ENCODE data around the gene TEN1. TPM values are rescaled to one million over a fixed set of nuclear protein-coding genes. Genes with fewer than 3 reads are reported as not detected.

Gene TEN1
- total RNA-seq, 1 experiment from 2014 or later = 18.9 TPM

DNA sequence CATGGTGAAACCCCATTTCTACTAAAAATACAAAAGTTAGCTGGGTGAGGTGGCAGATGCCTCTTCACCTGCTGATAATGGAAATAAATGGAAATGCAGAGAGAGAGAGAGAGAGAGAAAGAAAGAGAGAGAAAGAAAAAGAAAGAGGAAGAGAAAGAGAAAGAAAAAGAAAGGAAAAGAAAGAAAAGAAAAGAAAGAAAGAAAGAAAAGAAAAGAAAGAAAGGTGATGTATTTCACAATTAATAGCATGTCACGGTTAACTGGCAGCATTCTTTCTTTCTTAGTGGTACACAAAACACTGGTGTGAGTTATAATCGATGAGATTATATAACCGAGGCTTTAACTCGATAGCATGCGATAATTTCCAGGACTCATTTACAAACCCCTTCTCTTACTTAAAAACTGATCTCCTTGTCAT, 3.3 kb upstream of the TEN1 start:
- DNase-seq (ENCODE audit: extremely low read depth, low read depth) = no peak

DNA sequence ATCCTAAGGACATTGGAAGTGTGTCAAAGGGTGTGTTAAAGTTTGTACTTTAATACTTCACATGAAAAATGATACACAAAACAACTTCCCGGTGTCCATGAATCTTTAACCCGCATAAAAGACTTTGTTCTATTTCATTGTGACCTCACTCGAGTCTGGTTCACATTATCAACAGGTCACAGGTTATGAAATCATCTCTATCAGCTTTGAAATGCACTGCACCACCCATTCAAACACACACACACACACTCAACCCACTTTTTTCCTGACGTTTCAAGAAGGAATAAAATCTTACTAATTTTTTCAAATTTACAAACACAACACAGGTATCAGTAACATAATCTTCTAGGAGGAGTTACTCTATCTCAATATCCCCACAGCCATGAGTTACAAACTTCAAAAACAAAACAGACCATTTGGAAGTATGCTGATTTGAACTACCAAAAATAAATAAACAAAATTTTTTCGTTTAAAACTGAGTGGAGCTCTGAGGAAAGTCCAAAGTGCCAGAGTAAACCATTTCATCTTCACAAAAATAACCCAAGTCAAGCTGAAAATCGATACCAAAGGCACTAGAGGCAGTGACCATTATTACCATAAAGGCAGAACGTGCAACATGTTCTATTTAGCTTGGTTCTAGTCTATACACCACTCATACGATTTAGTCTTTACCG, 2.7 kb upstream of the TEN1 start:
- no peak for DNase-seq (ENCODE audit: extremely low read depth, low read depth)

DNA sequence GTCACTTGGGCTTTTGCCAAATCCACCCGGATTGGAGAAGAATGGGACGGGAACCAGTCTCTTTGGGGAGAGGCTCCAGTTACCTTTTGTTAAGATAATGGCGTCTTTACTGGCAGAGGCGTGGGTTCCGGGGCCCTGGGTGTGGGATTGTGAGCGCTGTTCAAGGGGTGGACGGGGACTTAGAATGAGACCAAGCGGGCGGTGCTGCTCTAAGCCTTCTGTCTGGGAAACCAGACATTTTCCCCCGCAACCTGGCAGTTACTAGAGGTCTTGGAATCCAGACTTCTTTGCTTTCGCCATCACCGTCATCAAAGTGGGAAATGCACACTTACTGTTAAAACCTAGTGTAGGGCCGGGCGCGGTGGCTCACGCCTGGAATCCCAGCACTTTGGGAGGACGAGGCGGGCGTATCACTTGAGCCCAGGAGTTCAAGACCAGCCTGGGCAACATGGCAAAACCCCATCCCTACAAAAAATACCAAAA, 706 bp downstream of the TEN1 start:
- DNase-seq (ENCODE audit: extremely low read depth, low read depth) = peak; percentile 33

DNA sequence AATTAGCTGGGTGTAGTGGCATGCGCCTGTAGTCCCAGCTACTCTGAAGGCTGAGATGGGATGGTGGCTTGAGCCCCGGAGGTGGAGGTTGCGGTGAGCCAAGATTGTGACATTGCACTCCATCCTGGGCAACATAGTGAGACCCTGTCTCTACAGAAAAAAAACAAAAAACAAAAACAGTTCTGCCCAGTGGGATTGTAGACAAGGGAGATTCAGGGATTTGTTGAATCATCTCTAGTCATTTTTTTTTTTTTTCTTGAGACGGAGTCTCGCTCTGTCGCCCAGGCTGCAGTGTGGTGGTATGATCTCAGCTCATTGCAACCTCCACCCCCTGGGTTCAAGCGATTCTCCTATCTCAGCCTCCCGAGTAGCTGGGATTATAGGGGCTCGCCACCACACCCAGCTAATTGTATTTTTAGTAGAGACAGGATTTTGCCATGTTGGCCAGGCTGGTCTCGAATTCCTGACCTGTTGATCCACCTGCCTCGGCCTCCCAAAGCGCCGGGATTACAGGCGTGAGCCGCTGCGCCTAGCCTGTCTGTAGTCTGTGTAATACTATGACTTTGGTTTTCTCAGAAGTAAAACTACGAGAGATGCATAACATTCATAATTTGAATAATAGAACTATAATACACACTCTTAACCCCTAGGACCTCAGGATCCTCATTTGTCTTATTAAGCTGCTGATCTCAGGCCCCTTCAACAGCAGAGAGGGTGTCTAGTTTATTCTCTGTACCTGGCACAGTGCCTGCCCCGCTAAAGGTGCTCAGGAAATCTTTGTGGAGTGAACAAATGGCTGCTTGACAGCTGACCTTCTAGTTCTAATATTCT, 1.4 kb downstream of the TEN1 start:
- no peak for DNase-seq (ENCODE audit: extremely low read depth, low read depth)

DNA sequence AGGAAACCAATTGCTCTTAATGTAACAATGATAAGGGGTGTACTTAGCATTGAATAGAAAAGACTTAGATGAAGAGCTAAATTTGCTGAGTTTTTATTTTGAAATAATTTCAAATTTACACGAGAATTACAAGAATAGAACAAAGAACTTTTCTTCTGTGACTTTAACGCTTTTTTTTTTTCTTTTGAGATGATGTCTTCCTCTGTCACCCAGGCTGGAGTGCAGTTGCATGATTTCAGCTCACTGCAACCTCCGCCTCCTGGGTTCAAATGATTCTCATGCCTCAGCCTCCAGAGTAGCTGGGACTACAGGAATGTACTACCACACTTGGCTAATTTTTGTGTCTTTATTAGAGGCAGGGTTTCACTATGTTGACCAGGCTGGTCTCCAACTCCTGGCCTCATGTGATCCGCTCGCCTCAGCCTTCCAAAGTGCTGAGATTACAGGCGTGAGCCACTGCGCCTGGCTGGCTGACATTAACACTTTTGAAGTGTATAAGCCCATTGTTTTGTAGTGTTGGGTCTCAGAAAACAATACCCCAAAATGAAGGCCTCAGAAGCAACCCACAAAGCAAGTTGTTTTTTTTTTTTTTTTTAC, 2.1 kb downstream of the TEN1 start:
- DNase-seq (ENCODE audit: extremely low read depth, low read depth) = no peak

DNA sequence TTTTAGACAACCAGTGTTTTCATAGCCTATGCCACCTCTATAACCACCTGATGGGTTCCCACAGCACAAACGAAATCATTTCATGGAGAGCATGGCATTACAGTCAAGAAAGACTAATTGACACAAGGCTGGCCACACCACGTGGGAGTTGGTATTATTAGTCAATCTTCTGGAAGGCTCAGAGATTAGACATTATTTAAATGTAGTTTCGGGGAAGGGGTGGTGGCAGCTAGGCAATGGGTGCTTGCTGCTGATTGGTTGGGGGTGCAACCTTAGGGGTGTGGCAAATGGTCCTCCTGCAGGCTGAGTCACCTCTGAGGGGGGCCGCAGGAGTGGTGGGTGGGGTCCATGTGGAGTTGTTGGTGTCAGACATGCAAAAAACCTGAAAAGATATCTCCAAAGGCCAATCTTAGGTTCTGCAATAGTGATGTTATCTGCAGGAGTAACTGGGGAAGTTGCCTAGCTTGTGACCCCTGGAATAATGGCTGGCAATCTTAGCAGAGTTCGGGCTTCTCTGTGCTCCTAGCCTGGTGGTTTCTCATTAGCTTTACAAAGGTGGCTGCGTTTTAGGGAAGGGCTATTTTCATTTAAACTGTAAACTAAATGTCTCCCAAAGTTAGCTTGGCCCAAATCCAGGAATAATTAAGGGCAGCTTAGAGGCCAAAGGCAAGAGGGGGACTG, 4.6 kb downstream of the TEN1 start:
- no peak for DNase-seq (ENCODE audit: extremely low read depth, low read depth)

DNA sequence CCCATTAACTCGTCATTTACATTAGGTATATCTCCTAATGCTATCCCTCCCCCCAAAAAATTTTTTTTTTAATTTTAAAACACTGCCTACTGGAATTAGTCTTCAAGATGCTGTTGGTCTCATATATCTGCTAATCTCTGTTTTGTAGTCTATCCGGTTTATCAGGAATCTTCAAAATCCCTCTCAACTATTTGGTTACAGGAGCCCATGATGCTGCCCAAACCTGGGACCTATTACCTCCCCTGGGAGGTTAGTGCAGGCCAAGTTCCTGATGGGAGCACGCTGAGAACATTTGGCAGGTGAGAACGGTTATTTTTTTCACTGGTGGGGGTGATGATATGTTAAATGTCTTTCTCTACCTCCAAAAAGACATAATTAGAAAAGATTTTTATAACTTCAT, 6.9 kb downstream of the TEN1 start:
- DNase-seq (ENCODE audit: extremely low read depth, low read depth) = no peak

DNA sequence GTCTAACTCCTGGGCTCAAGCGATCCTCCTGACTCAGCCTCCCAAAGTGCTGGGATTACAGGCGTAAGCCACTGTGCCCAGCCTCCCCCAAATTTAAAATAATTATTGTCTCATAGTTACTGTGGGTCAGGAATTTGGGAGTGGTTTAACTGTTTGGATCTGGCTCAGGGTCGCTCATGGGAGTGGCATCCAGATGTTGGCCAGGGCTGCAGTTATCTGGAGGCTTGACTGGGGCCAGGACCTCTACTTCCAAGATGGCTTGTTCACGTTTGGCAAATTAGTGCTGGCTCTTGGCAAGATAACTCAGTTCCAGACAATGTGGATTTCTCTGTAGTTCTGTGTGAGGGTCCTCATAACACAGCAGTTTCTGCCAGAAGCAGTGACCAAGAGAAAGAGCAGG, 8.0 kb downstream of the TEN1 start:
- no peak for DNase-seq (ENCODE audit: extremely low read depth, low read depth)

DNA sequence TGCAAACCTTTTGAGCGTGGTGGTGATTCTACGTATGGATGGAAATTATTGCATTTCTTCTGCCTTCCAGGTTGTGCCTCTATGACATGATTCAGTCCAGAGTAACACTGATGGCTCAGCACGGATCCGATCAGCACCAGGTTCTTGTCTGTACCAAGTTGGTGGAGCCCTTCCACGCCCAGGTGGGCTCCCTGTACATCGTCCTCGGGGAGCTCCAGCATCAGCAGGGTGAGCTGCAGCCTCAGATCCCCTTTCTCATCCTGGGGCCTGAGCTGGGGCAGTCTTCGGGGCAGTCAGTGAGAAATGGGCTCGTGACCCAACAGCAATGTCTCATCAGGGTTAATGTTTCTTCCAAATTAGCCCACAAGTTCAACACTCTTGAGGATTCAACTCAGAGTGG, 12.4 kb downstream of the TEN1 start:
- DNase-seq (ENCODE audit: extremely low read depth, low read depth) = no peak

DNA sequence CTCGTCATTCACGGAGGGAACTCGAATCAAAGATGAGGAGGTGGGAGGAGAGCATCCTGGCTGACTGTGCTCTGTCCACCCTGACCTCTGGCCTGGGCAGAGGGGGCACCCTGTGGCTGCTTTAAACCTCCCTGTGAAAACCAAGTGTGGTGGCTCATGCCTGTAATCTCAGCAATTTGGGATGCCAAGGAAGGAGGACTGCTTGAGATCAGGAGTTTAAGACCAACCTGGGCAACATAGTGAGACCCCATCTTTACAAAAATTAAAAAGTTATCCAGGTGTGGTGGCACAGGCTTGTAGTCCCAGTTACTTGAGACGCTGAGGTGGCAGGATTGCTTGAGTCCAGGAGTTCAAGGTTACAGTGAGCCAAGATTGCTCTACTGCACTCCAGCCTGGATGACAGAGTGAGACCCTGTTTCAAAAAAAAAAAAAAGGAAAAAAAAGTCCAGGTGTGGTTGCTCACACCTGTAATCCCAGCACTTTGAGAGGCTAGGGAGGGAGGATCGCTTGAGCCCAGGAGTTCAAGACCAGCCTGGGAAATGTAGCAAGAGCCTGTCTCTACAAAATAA, 15.8 kb downstream of the TEN1 start:
- DNase-seq (ENCODE audit: extremely low read depth, low read depth) = no peak

DNA sequence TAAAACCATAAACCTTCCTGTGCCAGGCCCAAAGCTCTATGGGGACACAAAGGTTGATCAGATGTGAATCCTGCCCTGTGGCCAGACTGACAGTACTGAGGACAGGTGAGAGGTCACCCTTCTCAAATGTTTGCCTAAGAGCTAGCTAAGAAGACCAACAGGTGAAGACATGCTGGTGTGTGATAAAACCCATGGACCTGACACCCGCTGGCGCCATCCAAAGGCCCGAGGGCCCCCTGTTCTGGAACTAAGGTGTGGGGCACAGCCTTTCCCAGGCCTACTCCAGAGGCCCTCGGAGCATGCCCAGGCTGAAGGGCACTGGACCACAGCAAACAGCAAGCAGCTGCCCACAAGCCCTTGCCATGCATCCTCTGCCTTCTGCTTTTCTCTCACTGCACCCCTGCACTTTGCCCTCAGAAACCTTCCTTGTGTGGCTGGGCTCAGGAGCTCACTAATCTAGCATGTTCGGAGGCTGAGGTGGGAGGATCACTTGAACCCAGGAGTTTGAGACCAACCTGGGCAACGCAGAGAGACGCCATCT, 16.4 kb downstream of the TEN1 start:
- no peak for DNase-seq (ENCODE audit: extremely low read depth, low read depth)

DNA sequence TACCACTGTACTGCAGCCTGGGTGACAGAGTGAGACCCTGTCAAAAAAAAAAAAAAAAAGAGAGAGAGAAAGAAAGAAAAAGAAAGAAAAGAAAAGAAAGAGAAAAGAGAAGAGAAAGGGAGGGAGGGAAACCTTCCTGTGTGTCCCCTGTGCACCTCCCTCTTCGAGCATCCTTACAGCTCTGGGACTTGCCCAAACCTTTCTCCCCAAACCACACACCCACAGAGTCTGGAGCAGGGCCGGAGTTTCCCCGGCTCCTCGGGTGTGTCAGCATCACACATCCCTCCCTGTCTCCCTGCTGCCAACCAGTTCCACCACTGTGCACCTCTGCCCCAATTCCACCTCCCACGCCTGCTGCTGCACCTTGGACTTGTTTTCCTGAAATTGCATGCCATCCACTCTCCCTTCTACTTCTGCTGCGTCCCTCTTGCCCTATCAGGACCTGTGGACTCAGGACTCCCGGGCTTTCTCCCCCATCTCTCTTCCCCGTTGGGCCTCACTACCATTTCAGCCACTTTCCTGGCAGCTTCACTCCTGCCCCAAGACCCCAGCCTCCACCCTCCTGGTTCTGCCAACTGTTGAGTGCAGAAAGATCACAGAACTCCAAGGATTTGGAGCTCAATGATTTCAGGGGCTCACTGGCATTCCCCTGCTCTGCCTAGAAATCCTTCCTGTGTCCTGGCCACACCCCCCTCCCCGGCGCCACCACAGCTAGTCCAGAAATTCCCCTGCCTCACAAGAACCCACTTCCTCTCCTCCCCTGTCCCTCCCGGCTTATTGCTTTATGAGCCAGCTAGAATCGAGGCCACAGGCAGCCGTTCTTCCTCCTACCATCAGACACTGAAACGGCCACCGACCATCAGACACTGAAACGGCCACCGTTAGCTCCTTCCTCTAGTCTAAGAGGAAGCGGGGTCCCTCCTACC, 17.9 kb downstream of the TEN1 start:
- DNase-seq (ENCODE audit: extremely low read depth, low read depth) = no peak

DNA sequence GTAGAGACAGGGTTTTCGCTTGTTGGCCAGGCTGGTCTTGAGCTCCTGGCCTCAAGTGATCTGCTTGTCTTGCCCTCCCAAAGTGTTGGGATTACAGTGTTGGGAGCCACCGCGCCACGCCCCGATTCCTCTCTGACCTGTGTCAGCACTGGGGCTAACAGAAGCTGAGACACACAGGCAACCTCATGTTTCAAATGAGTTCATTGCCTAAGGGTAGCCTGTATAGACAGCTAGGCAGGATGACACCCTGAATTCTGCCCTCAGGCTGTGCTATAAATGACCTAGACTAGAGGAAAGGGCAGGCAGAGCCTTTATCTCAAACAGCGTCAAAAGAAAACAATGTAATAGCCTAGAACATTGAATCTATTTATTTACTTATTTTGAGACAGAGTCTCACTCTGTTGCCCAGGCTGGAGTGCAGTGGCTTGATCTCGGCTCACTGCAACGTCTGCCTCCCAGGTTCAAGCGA, 19.3 kb downstream of the TEN1 start:
- no peak for DNase-seq (ENCODE audit: extremely low read depth, low read depth)

DNA sequence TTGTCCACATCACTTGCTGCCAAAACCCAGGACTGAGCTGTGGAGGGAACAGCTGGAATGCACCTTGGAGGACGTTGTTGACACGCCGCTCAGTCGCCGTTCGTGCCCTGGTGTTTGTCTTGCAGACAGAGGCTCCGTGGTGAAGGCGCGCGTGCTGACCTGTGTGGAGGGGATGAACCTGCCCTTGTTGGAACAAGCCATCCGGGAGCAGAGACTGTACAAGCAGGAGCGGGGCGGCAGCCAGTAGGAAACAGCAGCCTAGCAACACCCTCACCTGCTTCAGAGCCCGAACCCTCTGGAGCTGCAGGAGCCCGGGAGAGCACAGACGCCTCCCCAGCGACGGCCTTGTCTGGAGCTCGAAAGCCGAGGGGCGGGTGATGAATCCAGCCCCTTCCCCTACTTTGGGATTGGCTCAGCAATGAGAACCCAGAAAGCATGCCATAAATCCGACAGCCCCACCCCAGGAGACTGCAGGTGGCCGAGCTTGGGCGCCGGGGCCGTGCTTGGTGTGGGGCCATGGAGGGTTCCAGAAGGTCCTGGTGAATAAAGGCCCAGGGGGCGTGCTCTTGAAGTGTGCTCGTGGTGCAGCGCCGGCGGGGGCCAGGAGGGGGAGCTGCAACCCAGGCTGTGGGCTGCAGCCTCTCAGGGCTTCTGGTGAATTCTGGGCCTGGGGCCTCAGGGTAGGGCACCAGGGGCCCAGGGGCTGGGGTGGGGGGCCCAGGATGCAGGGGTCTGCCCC, 21.1 kb downstream of the TEN1 start:
- peak; percentile 48 for DNase-seq (ENCODE audit: extremely low read depth, low read depth)

DNA sequence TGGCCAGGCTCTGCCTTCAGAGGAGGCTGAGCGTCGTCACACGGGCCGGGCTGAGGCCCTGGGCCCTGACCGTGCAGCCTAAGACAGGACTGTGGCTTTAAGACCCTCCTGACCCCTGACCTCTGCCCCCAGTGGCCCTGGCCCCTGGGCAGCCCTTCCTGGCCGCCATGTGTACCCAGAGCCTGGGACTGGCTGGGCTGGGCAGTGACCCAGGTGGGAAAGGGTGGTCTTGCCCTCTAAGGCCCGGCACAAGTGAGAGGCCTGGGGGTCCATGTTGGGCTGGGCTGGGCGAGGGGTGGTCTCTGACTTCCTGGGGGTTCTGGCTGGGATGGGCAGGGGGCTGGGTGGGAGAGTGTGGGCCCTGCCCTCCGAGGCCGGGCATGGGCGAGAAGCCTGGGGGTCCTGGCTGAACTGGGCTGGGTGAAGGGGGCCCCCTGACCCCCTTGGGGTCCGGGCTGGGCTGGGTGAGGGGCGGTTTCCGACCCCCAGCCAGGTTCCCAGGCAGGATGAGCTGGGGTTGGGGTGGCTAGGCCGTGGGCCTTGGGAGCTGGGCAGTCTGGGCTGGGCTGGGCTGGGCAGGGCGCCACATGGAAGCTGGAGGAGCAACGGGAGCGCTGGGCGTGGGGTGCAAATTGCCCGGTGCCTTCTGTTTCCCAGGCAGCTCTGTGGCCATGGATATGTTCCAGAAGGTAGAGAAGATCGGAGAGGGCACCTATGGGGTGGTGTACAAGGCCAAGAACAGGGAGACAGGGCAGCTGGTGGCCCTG, 21.9 kb downstream of the TEN1 start, which contains the start of gene CDK3:
TSS of gene CDK3 (plus strand) at position 101 of the 767 bp plus-strand sequence. CDS start at position 672, 571 bp downstream.
- no peak for DNase-seq (ENCODE audit: extremely low read depth, low read depth)

DNA sequence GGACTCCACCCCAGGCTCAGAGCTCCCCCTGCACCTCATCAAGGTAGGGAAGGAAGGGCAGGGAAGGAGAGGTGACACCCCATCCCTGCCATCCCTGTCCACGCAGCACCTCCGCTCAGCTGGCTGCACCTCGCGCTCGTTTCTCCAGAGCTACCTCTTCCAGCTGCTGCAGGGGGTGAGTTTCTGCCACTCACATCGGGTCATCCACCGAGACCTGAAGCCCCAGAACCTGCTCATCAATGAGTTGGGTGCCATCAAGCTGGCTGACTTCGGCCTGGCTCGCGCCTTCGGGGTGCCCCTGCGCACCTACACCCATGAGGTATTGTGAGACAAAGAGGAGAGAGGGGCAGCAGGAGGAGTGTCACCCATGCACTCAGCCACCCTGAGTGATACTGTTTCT, 23.1 kb downstream of the TEN1 start:
- no peak for DNase-seq (ENCODE audit: extremely low read depth, low read depth)

DNA sequence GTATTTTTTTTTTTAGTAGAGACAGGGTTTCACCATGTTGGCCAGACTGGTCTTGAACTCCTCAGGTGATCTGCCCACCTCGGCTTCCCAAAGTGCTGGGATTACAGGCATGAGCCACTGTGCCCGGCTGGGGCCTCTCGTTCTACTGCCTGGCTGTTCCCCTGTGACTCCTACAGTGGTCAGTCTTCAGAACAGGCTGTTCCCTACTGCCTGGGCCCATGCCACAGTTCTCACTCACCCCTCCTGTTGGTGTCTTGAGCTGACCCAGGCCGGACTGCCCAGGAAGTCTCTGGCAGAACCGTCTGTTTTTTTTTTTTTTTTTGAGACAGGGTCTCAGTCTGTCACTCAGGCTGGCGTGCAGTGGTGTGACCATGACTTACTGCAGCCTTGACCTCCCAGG, 24.9 kb downstream of the TEN1 start:
- DNase-seq (ENCODE audit: extremely low read depth, low read depth) = no peak
